ENCODE results near the gene CD96. TPM values are rescaled to one million over a fixed set of nuclear protein-coding genes. Genes with fewer than 3 reads are reported as not detected.

The CD96 gene
- total RNA-seq, 2 experiments from 2014 or later, result 37.9 to 39.0 TPM

DNA sequence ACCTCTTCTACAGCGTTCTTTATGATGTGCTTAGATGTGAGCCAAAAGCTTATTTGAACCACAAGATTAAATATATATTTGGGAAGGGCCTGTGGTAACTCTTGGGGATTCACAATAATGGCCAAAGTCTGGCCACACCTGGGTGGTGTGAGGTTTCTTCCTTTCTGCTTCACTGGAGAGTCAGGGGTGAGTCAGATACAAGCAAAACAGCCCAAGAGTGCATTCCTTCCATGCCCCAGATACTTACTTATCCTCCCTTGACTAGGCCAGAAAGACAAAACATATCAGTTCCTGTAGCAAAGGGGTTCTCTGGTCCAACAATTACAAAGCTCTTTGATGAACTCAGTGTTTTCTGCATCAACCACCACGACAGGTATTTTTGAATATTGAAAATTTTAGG, 52.2 kb downstream of the CD96 start:
- ChIA-PET POLR2A (interaction anchor here (0.7 to 7.6 kb wide), 9 partner anchors 10 to 780 kb away, joined by 3 to 161 read pairs (median 52); no protein-coding TSS in a partner anchor), CTCF (interaction anchor here (1.0 to 3.3 kb wide), 13 partner anchors 10 to 371 kb away, joined by 3 to 80 read pairs (median 6); no protein-coding TSS in a partner anchor)

DNA sequence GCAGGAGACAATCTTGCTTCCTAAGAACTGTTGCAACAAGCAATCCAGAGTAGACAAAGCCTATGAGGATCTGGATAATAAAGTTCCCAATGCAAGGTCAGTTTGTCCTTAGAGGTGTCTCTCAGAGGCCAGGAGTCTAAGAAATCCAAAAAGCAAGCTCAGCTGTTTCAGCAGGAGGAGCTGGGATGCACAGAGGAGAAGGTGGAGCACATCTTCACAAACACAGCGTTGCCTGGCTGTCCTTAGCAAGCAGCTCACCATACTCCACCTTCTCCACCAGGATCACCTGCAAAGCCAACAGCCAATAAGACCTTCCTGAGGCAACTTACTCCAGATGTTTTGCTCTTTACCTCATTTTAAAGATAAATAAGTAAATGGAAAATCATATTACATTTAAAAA, 52.8 kb downstream of the CD96 start:
- Mint-ChIP-seq H3K4me3 (peak overlapping the region; percentile 86), H3K9me3 (no peaks in the 10 kb centered on the region), H3K36me3 (peaks cover 64% of the 10 kb centered on the region), H3K4me1 (ENCODE audit: low read depth) (peaks cover 53% of the 10 kb centered on the region), H3K27ac (peak overlapping the region; percentile 97), H3K27me3 (peaks cover 2% of the 10 kb centered on the region)
- intact Hi-C loops (cut with micrococcal nuclease), result loop anchor here (1.0 kb wide), 4 partner anchors 12 to 52 kb away; partner anchors contain the start of gene CD96
- ChIA-PET CTCF (interaction anchor here (1.0 to 3.3 kb wide), 13 partner anchors 10 to 371 kb away, joined by 3 to 80 read pairs (median 7); no protein-coding TSS in a partner anchor), POLR2A (interaction anchor here (0.8 to 7.6 kb wide), 11 partner anchors 9 to 781 kb away, joined by 3 to 161 read pairs (median 9); partner anchors contain the start of gene CD96)
- DNase-seq, result no peak

More for the DNA sequence above, 52.2 kb downstream of the CD96 start:
- peaks cover 57% of the 10 kb centered on the region for H3K4me1 Mint-ChIP-seq (ENCODE audit: low read depth)
- no peaks in the 10 kb centered on the region for H3K9me3 Mint-ChIP-seq
- H3K27me3 Mint-ChIP-seq, result peaks cover 2% of the 10 kb centered on the region
- DNase-seq, result no peak
- H3K36me3 Mint-ChIP-seq, result peaks cover 67% of the 10 kb centered on the region
- intact Hi-C loops (cut with micrococcal nuclease), result no loop called here
- H3K4me3 Mint-ChIP-seq, result peak overlapping the region; percentile 86
- H3K27ac Mint-ChIP-seq, result peak overlapping the region; percentile 97

DNA sequence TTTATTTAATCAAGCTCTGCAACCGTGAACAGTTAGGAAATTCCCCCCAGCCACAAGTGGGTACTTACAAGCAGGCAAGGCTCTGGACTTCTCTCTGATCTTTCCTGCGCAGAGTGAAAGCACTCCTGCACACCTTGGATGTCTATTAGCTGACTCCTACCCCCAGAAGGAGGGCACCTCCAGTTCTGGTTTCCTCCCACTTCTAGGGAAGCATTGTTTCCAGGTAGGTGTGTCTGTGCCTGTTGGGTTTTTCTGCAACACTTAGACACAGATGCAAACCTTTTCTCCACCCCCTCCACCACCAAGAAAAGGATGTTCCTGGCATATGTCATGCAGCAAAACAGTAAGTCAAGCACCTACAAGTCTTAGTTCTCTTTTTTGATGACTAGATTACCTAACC, 53.2 kb downstream of the CD96 start, which contains the start of gene ZBED2:
Gene ZBED2 (minus strand): TSS at position 115 of the 400 bp plus-strand sequence. CDS start 1,145 bp downstream, outside the sequence.
- H3K4me1 Mint-ChIP-seq (ENCODE audit: low read depth), result peaks cover 53% of the 10 kb centered on the region
- intact Hi-C loops (cut with micrococcal nuclease), result loop anchor here (1.0 kb wide), 4 partner anchors 13 to 53 kb away; partner anchors contain the start of gene CD96
- no peaks in the 10 kb centered on the region for H3K9me3 Mint-ChIP-seq
- H3K27me3 Mint-ChIP-seq, result peaks cover 2% of the 10 kb centered on the region
- POLR2A ChIA-PET, result interaction anchor here (0.8 to 7.6 kb wide), 10 partner anchors 8 to 781 kb away, joined by 3 to 161 read pairs (median 30); partner anchors contain the start of gene CD96
- peak within 1 kb of the TSS; percentile 97 for H3K27ac Mint-ChIP-seq
- CTCF ChIA-PET, result interaction anchor here (1.0 to 3.3 kb wide), 11 partner anchors 9 to 370 kb away, joined by 3 to 80 read pairs (median 7); no protein-coding TSS in a partner anchor
- DNase-seq, result peak; percentile 78
- peaks cover 64% of the 10 kb centered on the region for H3K36me3 Mint-ChIP-seq
- H3K4me3 Mint-ChIP-seq, result peak within 1 kb of the TSS; percentile 86

DNA sequence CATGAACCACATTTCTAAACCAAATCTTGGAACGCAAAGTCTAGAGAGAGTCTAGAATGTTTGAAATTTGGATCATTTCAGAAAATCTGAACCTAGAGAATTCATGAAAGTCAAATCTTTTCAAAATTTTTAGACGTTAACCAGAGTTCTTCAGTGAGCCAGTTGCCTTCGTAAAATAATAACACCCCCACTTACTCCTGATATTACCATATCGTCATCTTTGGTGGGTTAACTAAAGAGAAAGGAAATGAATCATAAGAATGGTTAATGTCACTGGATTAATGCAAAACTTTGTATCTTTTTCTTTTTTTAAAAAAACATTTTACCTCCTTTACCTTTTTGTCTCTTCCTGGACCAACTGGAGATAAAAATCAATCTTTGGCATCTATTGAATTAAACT, 54.3 kb downstream of the CD96 start:
- peaks cover 53% of the 10 kb centered on the region for H3K4me1 Mint-ChIP-seq (ENCODE audit: low read depth)
- H3K27me3 Mint-ChIP-seq, result peaks cover 2% of the 10 kb centered on the region
- no peaks in the 10 kb centered on the region for H3K9me3 Mint-ChIP-seq
- DNase-seq, result no peak
- peaks cover 62% of the 10 kb centered on the region for H3K36me3 Mint-ChIP-seq
- intact Hi-C loops (cut with micrococcal nuclease), result loop anchor here (1.0 kb wide), 1 partner anchor 8 kb away; no protein-coding TSS in a partner anchor
- CTCF ChIA-PET, result interaction anchor here (2.1 kb wide), 1 partner anchor 20 kb away, joined by 17 read pairs; no protein-coding TSS in a partner anchor
- peak overlapping the region; percentile 97 for H3K27ac Mint-ChIP-seq
- peak overlapping the region; percentile 86 for H3K4me3 Mint-ChIP-seq
- POLR2A ChIA-PET, result interaction anchor here (1.3 to 7.6 kb wide), 5 partner anchors 7 to 51 kb away, joined by 5 to 161 read pairs (median 87); no protein-coding TSS in a partner anchor

DNA sequence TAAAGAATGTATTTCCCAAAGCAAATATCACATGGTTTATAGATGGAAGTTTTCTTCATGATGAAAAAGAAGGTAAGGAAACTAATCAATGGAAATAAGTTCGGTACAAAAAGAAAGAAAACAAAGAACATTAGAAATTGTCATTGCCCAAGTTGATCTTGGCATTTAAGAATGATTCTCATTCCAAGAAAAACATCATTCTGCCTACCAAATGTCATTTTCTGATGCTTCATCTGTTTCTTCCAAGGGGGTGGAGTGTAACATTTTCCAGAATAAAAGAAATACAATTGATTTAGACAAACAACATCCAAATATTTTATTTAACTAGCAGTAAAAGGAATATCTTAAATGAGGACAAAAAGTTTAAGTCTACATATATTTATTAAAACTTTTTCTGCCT, 56.1 kb downstream of the CD96 start:
- intact Hi-C loops (cut with micrococcal nuclease), result no loop called here
- Mint-ChIP-seq H3K4me1 (ENCODE audit: low read depth) (peaks cover 64% of the 10 kb centered on the region), H3K4me3 (peak overlapping the region; percentile 51)

DNA sequence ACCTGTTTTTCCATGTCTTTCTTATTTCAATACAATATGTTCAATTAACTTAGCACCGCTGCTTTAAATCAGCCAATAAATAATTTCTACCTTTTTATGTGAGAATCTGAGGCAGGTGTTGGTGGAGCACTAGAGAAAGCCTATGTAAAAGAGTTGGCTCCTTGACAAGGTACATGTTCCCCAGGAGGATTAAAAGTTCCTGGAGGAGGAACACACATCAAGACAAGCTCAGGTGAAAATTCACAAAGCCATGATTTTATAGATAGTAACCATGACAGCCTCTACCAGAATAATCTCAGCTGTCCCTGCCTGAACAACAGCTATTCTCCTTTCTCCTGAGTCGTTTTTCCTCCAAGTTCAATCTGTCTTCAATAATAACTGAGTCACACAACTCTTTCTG, 56.6 kb downstream of the CD96 start:
- Mint-ChIP-seq H3K27ac (peak overlapping the region; percentile 97), H3K36me3 (peaks cover 42% of the 10 kb centered on the region)
- POLR2A ChIA-PET, result interaction anchor here (1.2 to 2.0 kb wide), 2 partner anchors 12 to 380 kb away, joined by 3 to 6 read pairs; partner anchors contain the start of gene ABHD10

More for the DNA sequence above, 56.1 kb downstream of the CD96 start:
- no peak for DNase-seq
- Mint-ChIP-seq H3K27me3 (peaks cover 2% of the 10 kb centered on the region), H3K9me3 (no peaks in the 10 kb centered on the region), H3K27ac (peak overlapping the region; percentile 97), H3K36me3 (peaks cover 47% of the 10 kb centered on the region)
- ChIA-PET POLR2A (interaction anchor here (1.2 to 5.6 kb wide), 2 partner anchors 13 to 381 kb away, joined by 3 to 52 read pairs; partner anchors contain the start of gene ABHD10), CTCF (interaction anchor here (1.0 to 2.1 kb wide), 2 partner anchors 15 to 18 kb away, joined by 3 to 17 read pairs; no protein-coding TSS in a partner anchor)

DNA sequence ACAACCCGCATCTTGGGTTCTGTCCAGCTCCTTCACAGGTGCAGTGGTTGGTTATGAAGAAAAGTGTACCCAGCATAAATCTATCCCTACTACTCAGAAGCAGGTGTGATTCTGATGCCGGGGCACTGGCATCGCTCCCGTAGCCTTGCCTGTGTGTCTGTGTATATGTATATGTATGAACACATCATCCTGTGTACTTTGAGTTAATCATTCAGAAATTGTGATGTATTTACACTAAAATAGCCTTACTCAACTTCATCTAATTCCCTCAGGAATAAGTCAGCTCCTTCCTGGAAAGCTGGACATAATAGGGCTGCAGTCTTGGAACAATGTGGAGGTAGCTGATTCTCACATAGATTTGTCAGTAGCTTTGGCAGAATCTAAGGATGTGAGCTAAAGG, 59.8 kb downstream of the CD96 start:
- no peak overlapping the region for H3K4me3 Mint-ChIP-seq
- DNase-seq, result no peak

More for the DNA sequence above, 56.6 kb downstream of the CD96 start:
- no peak overlapping the region for H3K4me3 Mint-ChIP-seq
- CTCF ChIA-PET, result interaction anchor here (0.6 to 2.1 kb wide), 4 partner anchors 14 to 53 kb away, joined by 3 to 17 read pairs (median 4); no protein-coding TSS in a partner anchor
- no peaks in the 10 kb centered on the region for H3K9me3 Mint-ChIP-seq
- intact Hi-C loops (cut with micrococcal nuclease), result no loop called here
- H3K27me3 Mint-ChIP-seq, result peaks cover 2% of the 10 kb centered on the region
- H3K4me1 Mint-ChIP-seq (ENCODE audit: low read depth), result peaks cover 69% of the 10 kb centered on the region
- no peak for DNase-seq

DNA sequence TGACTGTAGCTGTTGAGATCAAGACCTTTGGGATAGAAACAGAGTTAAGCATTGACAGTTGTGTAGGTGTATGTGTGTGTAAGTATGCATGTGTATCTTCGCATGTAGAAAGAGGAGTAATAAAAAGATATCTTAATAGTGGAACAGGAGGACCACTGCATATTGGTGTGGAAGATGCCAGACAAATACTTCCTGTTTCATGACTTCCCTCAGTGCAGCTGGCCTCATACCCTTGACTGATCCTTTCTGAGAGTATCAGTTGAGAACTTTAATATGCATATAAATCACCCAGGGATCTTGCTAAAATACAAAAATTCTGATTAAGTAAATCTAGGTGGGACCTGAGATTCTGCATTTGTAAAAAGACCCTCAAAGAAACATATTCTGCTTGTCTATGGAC, 61.7 kb downstream of the CD96 start:
- intact Hi-C loops (cut with micrococcal nuclease), result loop anchor here (1.0 to 2.0 kb wide), 2 partner anchors 7 to 61 kb away; partner anchors contain the start of gene CD96
- H3K4me3 Mint-ChIP-seq, result peak overlapping the region; percentile 62
- ChIA-PET POLR2A (interaction anchor here (1.4 to 4.6 kb wide), 5 partner anchors 11 to 375 kb away, joined by 6 to 161 read pairs (median 13); partner anchors contain the start of genes ABHD10 and ZBED2), CTCF (interaction anchor here (1.0 to 4.8 kb wide), 5 partner anchors 10 to 61 kb away, joined by 3 to 67 read pairs (median 22); partner anchors contain the start of gene ZBED2)
- peaks cover 31% of the 10 kb centered on the region for H3K36me3 Mint-ChIP-seq
- DNase-seq, result no peak
- no peaks in the 10 kb centered on the region for H3K27me3 Mint-ChIP-seq
- H3K4me1 Mint-ChIP-seq (ENCODE audit: low read depth), result peaks cover 83% of the 10 kb centered on the region
- no peaks in the 10 kb centered on the region for H3K9me3 Mint-ChIP-seq
- H3K27ac Mint-ChIP-seq, result peak overlapping the region; percentile 92

More for the DNA sequence above, 59.8 kb downstream of the CD96 start:
- no peaks in the 10 kb centered on the region for H3K27me3 Mint-ChIP-seq
- peak overlapping the region; percentile 92 for H3K27ac Mint-ChIP-seq
- ChIA-PET CTCF (interaction anchor here (1.0 to 4.8 kb wide), 3 partner anchors 15 to 93 kb away, joined by 3 to 67 read pairs (median 22); no protein-coding TSS in a partner anchor), POLR2A (interaction anchor here (0.7 to 4.6 kb wide), 6 partner anchors 8 to 56 kb away, joined by 3 to 161 read pairs (median 3); partner anchors contain the start of gene ZBED2)
- intact Hi-C loops (cut with micrococcal nuclease), result no loop called here
- H3K9me3 Mint-ChIP-seq, result no peaks in the 10 kb centered on the region
- peaks cover 26% of the 10 kb centered on the region for H3K36me3 Mint-ChIP-seq
- peaks cover 84% of the 10 kb centered on the region for H3K4me1 Mint-ChIP-seq (ENCODE audit: low read depth)

DNA sequence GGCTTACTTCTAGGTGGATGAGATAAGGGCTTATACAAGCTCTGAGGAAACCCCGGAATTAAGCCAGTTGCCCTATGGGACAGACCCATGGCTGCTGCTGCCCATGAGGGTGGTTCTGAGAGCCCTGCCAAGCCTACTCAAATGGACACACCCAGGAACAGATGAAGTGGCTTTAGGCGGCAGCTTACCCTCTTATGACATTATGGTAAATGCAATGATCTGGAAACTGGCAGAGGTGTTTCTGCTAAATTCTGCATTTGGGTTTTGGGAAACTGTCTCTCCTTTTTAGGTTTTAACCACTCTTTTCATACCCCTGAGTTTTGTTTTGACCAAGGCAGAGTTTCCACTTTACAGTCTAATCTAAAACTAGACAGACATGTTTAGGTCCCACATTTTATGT, 62.1 kb downstream of the CD96 start:
- CTCF ChIA-PET, result interaction anchor here (1.0 to 4.8 kb wide), 8 partner anchors 9 to 63 kb away, joined by 3 to 67 read pairs (median 6); partner anchors contain the start of gene ZBED2
- Mint-ChIP-seq H3K4me3 (peak overlapping the region; percentile 62), H3K36me3 (peaks cover 34% of the 10 kb centered on the region)

DNA sequence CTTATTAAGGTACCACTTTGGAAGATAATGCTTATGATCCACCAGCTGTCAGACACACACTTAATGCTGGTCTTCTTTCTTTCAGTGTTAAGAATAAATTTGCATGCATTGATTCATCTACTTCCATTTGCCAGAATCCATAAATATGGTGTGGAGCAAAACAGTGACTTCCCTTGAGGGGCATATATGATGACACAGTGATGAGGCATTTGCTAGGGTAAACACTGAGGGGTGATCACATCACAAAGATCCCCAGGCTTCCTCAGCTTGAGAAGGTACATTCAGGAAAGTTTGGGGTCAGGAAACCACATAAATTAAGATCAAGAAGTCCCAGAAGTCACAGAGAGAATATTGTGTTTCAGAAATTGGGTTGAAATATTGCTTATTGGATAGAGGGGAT, 63.0 kb downstream of the CD96 start:
- DNase-seq, result no peak
- peak overlapping the region; percentile 92 for H3K27ac Mint-ChIP-seq
- H3K27me3 Mint-ChIP-seq, result no peaks in the 10 kb centered on the region
- ChIA-PET POLR2A (interaction anchor here (0.9 to 4.6 kb wide), 7 partner anchors 10 to 374 kb away, joined by 3 to 161 read pairs (median 8); partner anchors contain the start of genes ABHD10 and ZBED2), CTCF (interaction anchor here (0.9 to 4.8 kb wide), 8 partner anchors 9 to 62 kb away, joined by 3 to 67 read pairs (median 6); partner anchors contain the start of gene ZBED2)
- H3K4me3 Mint-ChIP-seq, result peak overlapping the region; percentile 38
- peaks cover 29% of the 10 kb centered on the region for H3K36me3 Mint-ChIP-seq
- no peaks in the 10 kb centered on the region for H3K9me3 Mint-ChIP-seq
- intact Hi-C loops (cut with micrococcal nuclease), result loop anchor here (1.0 to 5.0 kb wide), 5 partner anchors 11 to 887 kb away; partner anchors contain the start of gene CD96
- H3K4me1 Mint-ChIP-seq (ENCODE audit: low read depth), result peaks cover 91% of the 10 kb centered on the region

More for the DNA sequence above, 62.1 kb downstream of the CD96 start:
- intact Hi-C loops (cut with micrococcal nuclease), result loop anchor here (1.0 to 2.0 kb wide), 2 partner anchors 8 to 61 kb away; partner anchors contain the start of gene CD96
- Mint-ChIP-seq H3K27me3 (no peaks in the 10 kb centered on the region), H3K9me3 (no peaks in the 10 kb centered on the region), H3K27ac (peak overlapping the region; percentile 92), H3K4me1 (ENCODE audit: low read depth) (peaks cover 87% of the 10 kb centered on the region)
- POLR2A ChIA-PET, result interaction anchor here (1.4 to 4.6 kb wide), 6 partner anchors 11 to 375 kb away, joined by 6 to 161 read pairs (median 10); partner anchors contain the start of genes ABHD10 and ZBED2
- peak; percentile 71 for DNase-seq

DNA sequence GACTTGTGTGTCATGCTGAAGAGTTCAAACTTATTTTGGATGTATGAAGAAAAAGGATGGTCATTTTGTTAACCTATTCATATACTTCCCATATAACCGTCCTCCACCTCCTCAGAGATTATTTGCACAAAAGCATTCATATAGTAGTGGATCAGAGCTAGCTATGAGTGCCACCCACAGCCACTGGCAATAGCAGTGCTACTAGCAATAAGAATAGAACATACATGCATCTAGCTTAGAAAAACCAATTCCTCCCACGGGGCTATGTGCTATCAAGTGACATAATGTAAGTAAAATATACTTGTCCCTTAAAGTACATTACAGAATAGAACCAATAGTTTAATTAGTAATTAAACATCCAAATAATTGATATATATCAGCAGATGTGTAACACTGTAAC, 63.5 kb downstream of the CD96 start:
- H3K27me3 Mint-ChIP-seq, result no peaks in the 10 kb centered on the region
- ChIA-PET CTCF (interaction anchor here (1.3 to 4.8 kb wide), 6 partner anchors 8 to 58 kb away, joined by 5 to 67 read pairs (median 14); partner anchors contain the start of gene ZBED2), POLR2A (interaction anchor here (0.9 to 4.6 kb wide), 6 partner anchors 10 to 269 kb away, joined by 3 to 161 read pairs (median 10); partner anchors contain the start of gene ZBED2)
- intact Hi-C loops (cut with micrococcal nuclease), result loop anchor here (1.0 to 5.0 kb wide), 5 partner anchors 11 to 887 kb away; partner anchors contain the start of gene CD96
- no peaks in the 10 kb centered on the region for H3K9me3 Mint-ChIP-seq
- H3K4me1 Mint-ChIP-seq (ENCODE audit: low read depth), result peaks cover 91% of the 10 kb centered on the region
- no peak for DNase-seq
- peak overlapping the region; percentile 38 for H3K4me3 Mint-ChIP-seq
- peaks cover 28% of the 10 kb centered on the region for H3K36me3 Mint-ChIP-seq
- peak overlapping the region; percentile 92 for H3K27ac Mint-ChIP-seq
